OCI-LY1 (cell line): ENCODE results near the gene ATF6B.

Experiments used
- EZH2 ChIP-seq: fragments of 200-600 bp; sonication (generic), shearing (Covaris generic); IDR thresholded peaks from 2 replicates; pipeline ENCODE4 v1.8.0; 2017; ENCODE audit warnings: borderline replicate concordance, mixed run types, mild to moderate bottlenecking, antibody characterized with exemption, low read length, moderate library complexity, mixed read lengths
- TF ChIP-seq, protein P1 (sequence below): fragments of 200-600 bp; sonication (generic), shearing (Covaris generic); IDR thresholded peaks from 2 replicates; pipeline ENCODE4 v1.5.1; 2017; ENCODE audit warnings: mild to moderate bottlenecking, antibody characterized with exemption, low read length, moderate library complexity, mixed read lengths

GRCh38 chr6:32074996-32075532 lies 53.0 kb downstream of the ATF6B start:
- TF ChIP-seq EZH2 = no peak
- TF ChIP-seq, protein P1, sequence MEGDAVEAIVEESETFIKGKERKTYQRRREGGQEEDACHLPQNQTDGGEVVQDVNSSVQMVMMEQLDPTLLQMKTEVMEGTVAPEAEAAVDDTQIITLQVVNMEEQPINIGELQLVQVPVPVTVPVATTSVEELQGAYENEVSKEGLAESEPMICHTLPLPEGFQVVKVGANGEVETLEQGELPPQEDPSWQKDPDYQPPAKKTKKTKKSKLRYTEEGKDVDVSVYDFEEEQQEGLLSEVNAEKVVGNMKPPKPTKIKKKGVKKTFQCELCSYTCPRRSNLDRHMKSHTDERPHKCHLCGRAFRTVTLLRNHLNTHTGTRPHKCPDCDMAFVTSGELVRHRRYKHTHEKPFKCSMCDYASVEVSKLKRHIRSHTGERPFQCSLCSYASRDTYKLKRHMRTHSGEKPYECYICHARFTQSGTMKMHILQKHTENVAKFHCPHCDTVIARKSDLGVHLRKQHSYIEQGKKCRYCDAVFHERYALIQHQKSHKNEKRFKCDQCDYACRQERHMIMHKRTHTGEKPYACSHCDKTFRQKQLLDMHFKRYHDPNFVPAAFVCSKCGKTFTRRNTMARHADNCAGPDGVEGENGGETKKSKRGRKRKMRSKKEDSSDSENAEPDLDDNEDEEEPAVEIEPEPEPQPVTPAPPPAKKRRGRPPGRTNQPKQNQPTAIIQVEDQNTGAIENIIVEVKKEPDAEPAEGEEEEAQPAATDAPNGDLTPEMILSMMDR = no peak
